Stomach (tissue), 9 donors: Measurements from ENCODE around the gene APEH. TPM values are rescaled to one million over a fixed set of nuclear protein-coding genes. Genes with fewer than 3 reads are reported as not detected.

Experiments used
- DNase-seq, 2 donors: peaks; one replicate each; pipeline versions ENCODE4 v3.0.0 to v3.0.0-alpha.2; 2013 to 2019
- H3K27ac ChIP-seq, 5 donors: fragments of 200-600 bp in 4 of 5; sonication (generic) in 4 of 5; one replicate each; pipeline ENCODE4 v1.5.1; 2013 to 2019; ENCODE audit warnings: mild to moderate bottlenecking in 1 of 5, moderate library complexity in 1 of 5
- H3K27me3 ChIP-seq, 3 donors: fragments of 200-600 bp; sonication (generic); one replicate each; pipeline ENCODE4 v1.5.1; 2017 to 2019; ENCODE audit warnings: mixed run types in 1 of 3
- H3K36me3 ChIP-seq, 4 donors: fragments of 200-600 bp; sonication (generic); 1 replicate in 3 of 4; 2 replicates in 1 of 4; pipeline ENCODE4 v1.5.1; 2016 to 2019
- H3K4me1 ChIP-seq, 4 donors: fragments of 200-600 bp; sonication (generic); one replicate each; pipeline ENCODE4 v1.5.1; 2016 to 2019
- H3K4me3 ChIP-seq, 4 donors: fragments of 200-600 bp; sonication (generic) in 3 of 4; one replicate each; pipeline ENCODE4 v1.5.1; 2016 to 2019; ENCODE audit warnings: mild to moderate bottlenecking in 1 of 4
- H3K9me3 ChIP-seq, 4 donors: fragments of 200-600 bp; sonication (generic); one replicate each; pipeline ENCODE4 v1.5.1; 2016 to 2019
- EP300 ChIP-seq: sonication (generic); formaldehyde crosslinking; IDR thresholded peaks from one replicate; pipeline ENCODE4 v1.6.1; 2017; ENCODE audit warnings: antibody characterized with exemption
- POLR2A ChIP-seq, 4 donors: fragments of 450-650 bp; IDR thresholded peaks; one replicate each; pipeline ENCODE4 v1.6.1; 2016; ENCODE audit warnings: antibody characterized with exemption in 4 of 4, control low read depth in 2 of 4, mild to moderate bottlenecking in 1 of 4, moderate library complexity in 1 of 4
- POLR2AphosphoS5 ChIP-seq, 3 donors: sonication (generic); formaldehyde crosslinking; IDR thresholded peaks; one replicate each; pipeline ENCODE4 v1.6.1; 2016; ENCODE audit warnings: antibody characterized with exemption in 3 of 3
- WGBS, 5 donors: extraction: QIAGEN DNeasy Blood & Tissue Kit in 3 of 5; methylation state at CpG; one replicate each; pipeline versions ENCODE4 v1.1.5 to v1.1.7; 2013 to 2018; 5-methylcytosine and 5-hydroxymethylcytosine counted together
- intact Hi-C: fragments of 100-400 bp; cut with DNase I; formaldehyde crosslinking; loops from one replicate; pipeline ENCODE4 v1.15.1; 2023; ENCODE audit warnings: low total_unique reads
- polyA plus RNA-seq, 3 donors: library from polyadenylated mRNA; stranded (reverse); fragments of 200-250 nt; gene quantifications; one replicate each; pipeline ENCODE4 v1.2.3, GENCODE V29; 2013
- total RNA-seq, 5 donors: library from RNA; depleted of rRNA; stranded (reverse); fragments of >200 nt; gene quantifications; one replicate each; pipeline versions ENCODE4 v1.1.0 to v1.2.3, GENCODE V29; 2014 to 2016
- TF ChIP-seq, protein P1 (sequence below), 7 experiments: fragments of 450-650 bp in 4 of 7; fragments of 200-600 bp in 3 of 7; sonication (generic) in 3 of 7; IDR thresholded peaks; one replicate each; pipeline ENCODE4 v1.5.1; 2016 to 2019; ENCODE audit warnings: antibody characterized with exemption in 7 of 7, control low read depth in 2 of 7, mild to moderate bottlenecking in 1 of 7
- donor health status: healthy with polysubstance abuse.
- donor health status: Bipolar disorder and iron deficiency.
- donor health status: healthy.

APEH gene
- total and polyA plus RNA-seq, 8 donors = 23.9 to 104 (median 47.7) TPM

GRCh38 chr3:49720855-49721595 lies 46.9 kb downstream of the APEH start:
- Histone ChIP-seq H3K27ac (peak overlapping the region in 2 of 5 donors; percentile 70 to 79), H3K9me3 (no peaks in the 10 kb centered on the region), H3K4me1 (peaks cover 34 to 75% (median 67%) of the 10 kb centered on the region in 4 donors), H3K27me3 (no peaks in the 10 kb centered on the region), H3K36me3 (peaks cover 9 to 46% (median 40%) of the 10 kb centered on the region in 4 donors), H3K4me3 (no peak overlapping the region)
- WGBS, 5 donors = 39 to 72% (median 52%) methylated on average over 4 of the region's 4 CpGs
- no peak for DNase-seq
- TF ChIP-seq POLR2AphosphoS5 (IDR thresholded peaks at IDR 0.05) (no peak), POLR2A (IDR thresholded peaks at IDR 0.05) (no peak), EP300 (no peak)
- TF ChIP-seq, protein P1, sequence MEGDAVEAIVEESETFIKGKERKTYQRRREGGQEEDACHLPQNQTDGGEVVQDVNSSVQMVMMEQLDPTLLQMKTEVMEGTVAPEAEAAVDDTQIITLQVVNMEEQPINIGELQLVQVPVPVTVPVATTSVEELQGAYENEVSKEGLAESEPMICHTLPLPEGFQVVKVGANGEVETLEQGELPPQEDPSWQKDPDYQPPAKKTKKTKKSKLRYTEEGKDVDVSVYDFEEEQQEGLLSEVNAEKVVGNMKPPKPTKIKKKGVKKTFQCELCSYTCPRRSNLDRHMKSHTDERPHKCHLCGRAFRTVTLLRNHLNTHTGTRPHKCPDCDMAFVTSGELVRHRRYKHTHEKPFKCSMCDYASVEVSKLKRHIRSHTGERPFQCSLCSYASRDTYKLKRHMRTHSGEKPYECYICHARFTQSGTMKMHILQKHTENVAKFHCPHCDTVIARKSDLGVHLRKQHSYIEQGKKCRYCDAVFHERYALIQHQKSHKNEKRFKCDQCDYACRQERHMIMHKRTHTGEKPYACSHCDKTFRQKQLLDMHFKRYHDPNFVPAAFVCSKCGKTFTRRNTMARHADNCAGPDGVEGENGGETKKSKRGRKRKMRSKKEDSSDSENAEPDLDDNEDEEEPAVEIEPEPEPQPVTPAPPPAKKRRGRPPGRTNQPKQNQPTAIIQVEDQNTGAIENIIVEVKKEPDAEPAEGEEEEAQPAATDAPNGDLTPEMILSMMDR (IDR thresholded peaks at IDR 0.05) = no peak
- intact Hi-C loops = no loop called here

- intact Hi-C loops = no loop called here
- TF ChIP-seq, protein P1 (IDR thresholded peaks at IDR 0.05) = no peak
- no peak for TF ChIP-seq EP300
- TF ChIP-seq POLR2AphosphoS5 (IDR thresholded peaks at IDR 0.05) = no peak
- TF ChIP-seq POLR2A (IDR thresholded peaks at IDR 0.05) = no peak
- Histone ChIP-seq H3K36me3 (peaks cover 9 to 46% (median 40%) of the 10 kb centered on the region in 4 donors), H3K4me3 (peak overlapping the region in 1 of 4 donors; percentile 93), H3K9me3 (no peaks in the 10 kb centered on the region), H3K4me1 (peaks cover 39 to 80% (median 72%) of the 10 kb centered on the region in 4 donors), H3K27ac (no peak overlapping the region), H3K27me3 (no peaks in the 10 kb centered on the region)
- 61 to 86% (median 70%) methylated on average over 1 to 9 of the region's 9 CpGs for WGBS, 5 donors
- no peak for DNase-seq
These were observed 47.4 kb downstream of the APEH start for GRCh38 chr3:49721596-49721895.

GRCh38 chr3:49721896-49722781 lies 48.0 kb downstream of the APEH start:
- peaks cover 40 to 86% (median 75%) of the 10 kb centered on the region in 4 donors for H3K4me1 ChIP-seq
- H3K27me3 ChIP-seq = no peaks in the 10 kb centered on the region
- intact Hi-C loops = no loop called here
- no peak for TF ChIP-seq POLR2A (IDR thresholded peaks at IDR 0.05)
- no peak for TF ChIP-seq POLR2AphosphoS5 (IDR thresholded peaks at IDR 0.05)
- TF ChIP-seq EP300 = no peak
- TF ChIP-seq, protein P1 (IDR thresholded peaks at IDR 0.05) = no peak
- peak overlapping the region in 4 of 5 donors; percentile 97 to 99 (median 98) for H3K27ac ChIP-seq
- no peaks in the 10 kb centered on the region for H3K9me3 ChIP-seq
- H3K36me3 ChIP-seq = peaks cover 12 to 46% (median 42%) of the 10 kb centered on the region in 4 donors
- H3K4me3 ChIP-seq = peak overlapping the region in 3 of 4 donors; percentile 86 to 98 (median 93)
- no peak for DNase-seq
- WGBS, 5 donors = 68 to 85% (median 74%) methylated on average over 23 to 26 of the region's 26 CpGs

- intact Hi-C loops = no loop called here
- Histone ChIP-seq H3K27me3 (no peaks in the 10 kb centered on the region), H3K9me3 (no peaks in the 10 kb centered on the region), H3K36me3 (peaks cover 20 to 53% (median 49%) of the 10 kb centered on the region in 4 donors), H3K4me3 (peak overlapping the region; percentile 86 to 98 (median 90)), H3K4me1 (peaks cover 40 to 85% (median 75%) of the 10 kb centered on the region in 4 donors), H3K27ac (peak overlapping the region; percentile 96 to 99 (median 98))
- no peak for DNase-seq
- TF ChIP-seq EP300 = no peak
- 35 to 60% (median 43%) methylated on average over 8 of the region's 8 CpGs for WGBS, 5 donors
These were observed 48.7 kb downstream of the APEH start for GRCh38 chr3:49722896-49723295.
